ENCODE measurements around the gene PYDC1.
A peak's percentile ranks its signal among the peaks of the same experiment; 100 is the strongest.
"Not testable (repeated sequence)": the region's sequence is repeated elsewhere in the genome, so short reads cannot be mapped to it uniquely, and the experiment has no call there.

The PYDC1 gene

DNA sequence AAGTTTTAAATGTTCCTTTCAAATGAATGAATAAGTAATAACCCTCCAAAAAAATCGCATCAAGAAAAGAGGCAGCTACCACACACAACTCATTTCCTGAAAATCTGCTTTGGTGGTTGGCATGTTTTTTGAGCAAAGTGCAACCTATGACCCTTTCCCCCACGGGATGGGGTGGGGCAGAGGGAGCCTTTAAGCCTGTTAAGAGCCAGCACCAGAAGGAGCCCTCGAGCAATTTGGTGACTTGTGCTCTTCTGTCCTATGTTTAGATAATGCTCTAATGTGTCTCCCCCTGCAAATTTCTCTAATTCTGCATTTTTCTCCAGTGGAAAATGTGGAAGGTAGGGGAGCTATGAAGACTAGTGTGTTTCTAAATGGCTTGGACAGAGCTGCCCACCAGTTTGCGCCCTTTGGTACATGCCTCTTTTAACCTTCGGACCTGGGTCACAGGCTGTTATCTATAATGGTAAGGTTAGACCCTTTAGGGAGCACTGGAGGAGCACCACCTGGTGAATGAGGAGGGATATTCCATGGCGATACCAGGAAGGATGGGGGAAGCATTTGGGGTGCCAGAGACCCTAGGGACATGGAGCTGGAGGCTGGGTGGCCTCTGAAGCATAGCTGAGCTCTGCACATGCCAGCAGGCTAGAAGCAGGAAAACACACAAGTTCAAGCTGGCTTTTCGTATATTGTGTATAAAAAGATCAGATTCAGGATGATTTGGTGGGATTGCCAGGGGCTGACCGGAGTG, 15.9 kb downstream of the PYDC1 start:
- TF ChIP-seq, protein P1, sequence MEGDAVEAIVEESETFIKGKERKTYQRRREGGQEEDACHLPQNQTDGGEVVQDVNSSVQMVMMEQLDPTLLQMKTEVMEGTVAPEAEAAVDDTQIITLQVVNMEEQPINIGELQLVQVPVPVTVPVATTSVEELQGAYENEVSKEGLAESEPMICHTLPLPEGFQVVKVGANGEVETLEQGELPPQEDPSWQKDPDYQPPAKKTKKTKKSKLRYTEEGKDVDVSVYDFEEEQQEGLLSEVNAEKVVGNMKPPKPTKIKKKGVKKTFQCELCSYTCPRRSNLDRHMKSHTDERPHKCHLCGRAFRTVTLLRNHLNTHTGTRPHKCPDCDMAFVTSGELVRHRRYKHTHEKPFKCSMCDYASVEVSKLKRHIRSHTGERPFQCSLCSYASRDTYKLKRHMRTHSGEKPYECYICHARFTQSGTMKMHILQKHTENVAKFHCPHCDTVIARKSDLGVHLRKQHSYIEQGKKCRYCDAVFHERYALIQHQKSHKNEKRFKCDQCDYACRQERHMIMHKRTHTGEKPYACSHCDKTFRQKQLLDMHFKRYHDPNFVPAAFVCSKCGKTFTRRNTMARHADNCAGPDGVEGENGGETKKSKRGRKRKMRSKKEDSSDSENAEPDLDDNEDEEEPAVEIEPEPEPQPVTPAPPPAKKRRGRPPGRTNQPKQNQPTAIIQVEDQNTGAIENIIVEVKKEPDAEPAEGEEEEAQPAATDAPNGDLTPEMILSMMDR (IDR thresholded peaks at IDR 0.05; ENCODE audit: poor library complexity, severe bottlenecking) = no peak
- Histone ChIP-seq H3K9me3 (ENCODE audit: severe bottlenecking) (no peaks in the 10 kb centered on the region), H3K4me3 (ENCODE audit: severe bottlenecking) (peak overlapping the region; percentile 39), H3K27me3 (ENCODE audit: insufficient read depth, poor library complexity, severe bottlenecking) (no peaks in the 10 kb centered on the region), H3K27ac (ENCODE audit: poor library complexity, severe bottlenecking) (peak overlapping the region; percentile 39), H3K4me1 (ENCODE audit: insufficient read depth, poor library complexity, severe bottlenecking) (peaks cover 11% of the 10 kb centered on the region), H3K36me3 (ENCODE audit: low read depth) (peaks cover 14% of the 10 kb centered on the region)
- DNase-seq (ENCODE audit: low spot score) = peak; percentile 52
- peak; percentile 7; the same call in 2 of the 3 replicates for ATAC-seq (ENCODE audit: low read depth)

DNA sequence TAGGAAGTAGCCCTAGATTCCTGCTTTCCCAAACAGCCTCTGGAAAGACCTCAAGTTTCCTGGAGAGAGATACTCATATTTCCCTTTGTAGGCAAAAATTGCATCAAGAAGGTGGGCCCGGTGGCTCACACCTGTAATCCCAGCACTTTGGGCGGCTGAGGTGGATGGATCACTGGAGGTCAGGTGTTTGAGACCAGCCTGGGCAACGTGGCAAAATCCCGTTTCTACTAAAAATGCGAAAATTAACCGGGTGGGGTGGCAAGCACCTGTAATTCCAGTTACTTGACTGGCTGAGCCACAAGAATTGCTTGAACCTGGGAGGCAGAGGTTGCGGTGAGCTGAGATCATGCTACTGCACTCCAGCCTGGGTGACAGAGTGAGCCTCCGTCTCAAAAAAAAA, 16.8 kb downstream of the PYDC1 start:
- H3K27ac ChIP-seq (ENCODE audit: poor library complexity, severe bottlenecking) = peak overlapping the region; percentile 39
- H3K36me3 ChIP-seq (ENCODE audit: low read depth) = peaks cover 23% of the 10 kb centered on the region
- H3K9me3 ChIP-seq (ENCODE audit: severe bottlenecking); H3K27me3 ChIP-seq (ENCODE audit: insufficient read depth, poor library complexity, severe bottlenecking); ATAC-seq (ENCODE audit: low read depth); DNase-seq (ENCODE audit: low spot score); H3K4me3 ChIP-seq (ENCODE audit: severe bottlenecking): not testable (repeated sequence)
- peaks cover 11% of the 10 kb centered on the region for H3K4me1 ChIP-seq (ENCODE audit: insufficient read depth, poor library complexity, severe bottlenecking)

DNA sequence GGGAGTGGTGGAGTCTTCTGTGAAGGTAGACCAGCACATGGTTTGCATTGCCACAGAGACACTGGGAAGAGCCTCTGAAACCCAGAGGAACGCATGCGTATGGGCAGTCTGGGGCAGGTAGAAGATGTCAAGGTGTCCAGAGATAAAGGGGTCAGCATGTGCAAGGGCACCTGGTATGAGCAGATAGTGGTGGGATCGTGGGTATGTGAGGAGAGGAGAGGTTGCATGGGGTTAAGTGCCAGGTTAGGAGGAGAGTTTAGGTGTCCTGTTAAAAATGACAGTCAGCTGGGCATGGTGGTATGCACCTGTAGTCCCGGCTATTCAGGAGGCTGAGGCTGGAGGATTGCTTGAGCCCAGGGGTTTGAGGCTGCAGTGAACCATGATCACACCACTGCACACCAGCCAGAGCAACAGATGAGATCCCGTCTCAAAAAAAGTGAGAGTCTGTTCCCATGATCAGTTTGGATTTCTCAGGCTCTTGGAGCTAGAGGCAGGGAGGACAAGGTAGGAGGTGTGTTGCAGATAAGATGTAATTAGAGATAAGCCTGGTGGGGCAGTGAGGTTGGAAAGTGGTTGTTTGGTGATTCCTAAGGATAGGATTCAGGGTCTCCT, 17.4 kb downstream of the PYDC1 start:
- TF ChIP-seq, protein P1 (IDR thresholded peaks at IDR 0.05; ENCODE audit: poor library complexity, severe bottlenecking) = no peak
- H3K4me3 ChIP-seq (ENCODE audit: severe bottlenecking) = no peak overlapping the region
- no peaks in the 10 kb centered on the region for H3K27me3 ChIP-seq (ENCODE audit: insufficient read depth, poor library complexity, severe bottlenecking)
- H3K36me3 ChIP-seq (ENCODE audit: low read depth) = peaks cover 29% of the 10 kb centered on the region
- peaks cover 11% of the 10 kb centered on the region for H3K4me1 ChIP-seq (ENCODE audit: insufficient read depth, poor library complexity, severe bottlenecking)
- DNase-seq (ENCODE audit: low spot score) (no peak), ATAC-seq (ENCODE audit: low read depth) (no peak)
- H3K27ac ChIP-seq (ENCODE audit: poor library complexity, severe bottlenecking) = no peak overlapping the region
- H3K9me3 ChIP-seq (ENCODE audit: severe bottlenecking) = no peaks in the 10 kb centered on the region

DNA sequence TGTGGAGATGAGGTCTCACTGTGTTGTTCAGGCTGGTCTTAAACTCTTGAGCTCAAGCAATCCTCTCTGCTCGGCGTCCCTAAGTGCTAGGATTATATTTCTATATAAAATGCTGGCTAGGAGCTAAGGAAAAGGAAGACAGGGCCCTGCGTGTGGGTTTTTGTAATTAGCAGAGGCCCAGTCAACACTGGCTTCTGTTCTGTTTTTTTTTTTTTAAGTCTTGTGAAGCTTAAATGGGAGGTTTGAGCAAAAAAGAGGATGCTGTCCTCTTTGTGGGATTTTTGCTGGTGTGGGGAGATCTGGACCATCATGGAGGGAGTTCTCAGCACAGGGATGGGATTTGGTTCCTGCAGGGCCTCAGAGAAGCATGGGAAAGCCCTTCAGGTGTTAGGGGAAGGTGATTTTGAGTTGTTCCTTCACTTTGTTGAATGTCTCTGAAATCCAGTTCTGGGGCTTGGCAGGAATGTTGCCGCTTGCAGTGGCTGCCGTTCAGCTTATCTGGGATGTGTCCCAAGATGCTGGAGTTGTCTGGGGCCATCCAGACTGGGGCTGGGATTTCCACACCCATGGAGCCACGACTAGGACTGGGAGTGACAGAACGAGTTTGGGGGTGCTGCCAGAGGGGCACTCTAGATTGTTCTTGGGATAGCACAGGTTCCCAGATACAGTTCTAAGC, 18.6 kb downstream of the PYDC1 start:
- Histone ChIP-seq H3K4me1 (ENCODE audit: insufficient read depth, poor library complexity, severe bottlenecking) (peaks cover 11% of the 10 kb centered on the region), H3K4me3 (ENCODE audit: severe bottlenecking) (no peak overlapping the region), H3K27ac (ENCODE audit: poor library complexity, severe bottlenecking) (no peak overlapping the region), H3K36me3 (ENCODE audit: low read depth) (peaks cover 41% of the 10 kb centered on the region), H3K9me3 (ENCODE audit: severe bottlenecking) (no peaks in the 10 kb centered on the region), H3K27me3 (ENCODE audit: insufficient read depth, poor library complexity, severe bottlenecking) (no peaks in the 10 kb centered on the region)
- TF ChIP-seq, protein P1 (IDR thresholded peaks at IDR 0.05; ENCODE audit: poor library complexity, severe bottlenecking) = no peak
- no peak for ATAC-seq (ENCODE audit: low read depth)
- no peak for DNase-seq (ENCODE audit: low spot score)

DNA sequence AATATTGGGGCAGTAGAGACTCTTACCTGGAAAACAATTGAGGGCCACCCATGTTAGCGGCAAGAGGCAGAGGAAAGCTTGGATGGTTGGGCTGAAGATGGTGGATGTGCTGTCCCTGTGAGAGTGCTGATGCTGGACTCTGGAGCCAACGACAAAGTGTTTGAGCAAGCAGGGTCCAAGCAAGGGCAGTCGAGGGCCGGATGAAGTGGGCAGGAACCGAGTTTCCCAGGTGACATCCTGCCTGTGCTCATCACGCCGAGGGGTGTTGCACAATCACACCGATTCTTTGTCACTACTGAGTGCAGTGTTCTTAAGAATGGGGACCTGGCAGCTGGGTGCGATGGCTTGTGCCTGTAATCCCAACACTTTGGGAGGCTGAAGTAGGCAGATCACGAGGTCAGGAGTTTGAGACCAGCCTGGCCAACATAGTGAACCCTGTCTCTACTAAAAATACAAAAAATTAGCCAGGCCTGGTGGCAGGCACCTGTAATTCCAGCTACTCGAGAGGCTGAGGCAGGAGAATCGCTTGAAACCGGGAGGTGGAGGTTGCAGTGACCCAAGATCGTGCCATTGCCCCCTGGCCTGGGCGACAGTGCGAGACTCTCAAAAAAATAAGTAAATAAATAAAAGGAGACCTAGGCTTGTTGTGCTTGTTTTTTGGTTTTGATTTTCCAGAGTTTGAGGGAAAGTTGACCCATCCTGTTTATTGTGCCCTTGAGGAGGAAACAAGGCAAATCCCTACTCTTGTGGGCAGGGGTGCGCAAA, 20.4 kb downstream of the PYDC1 start:
- no peak for ATAC-seq (ENCODE audit: low read depth)
- no peak for DNase-seq (ENCODE audit: low spot score)
- H3K4me1 ChIP-seq (ENCODE audit: insufficient read depth, poor library complexity, severe bottlenecking) = peaks cover 10% of the 10 kb centered on the region
- TF ChIP-seq, protein P1 (IDR thresholded peaks at IDR 0.05; ENCODE audit: poor library complexity, severe bottlenecking) = no peak
- H3K27ac ChIP-seq (ENCODE audit: poor library complexity, severe bottlenecking) = no peak overlapping the region
- no peaks in the 10 kb centered on the region for H3K27me3 ChIP-seq (ENCODE audit: insufficient read depth, poor library complexity, severe bottlenecking)
- H3K4me3 ChIP-seq (ENCODE audit: severe bottlenecking) = no peak overlapping the region
- no peaks in the 10 kb centered on the region for H3K9me3 ChIP-seq (ENCODE audit: severe bottlenecking)
- peaks cover 59% of the 10 kb centered on the region for H3K36me3 ChIP-seq (ENCODE audit: low read depth)

DNA sequence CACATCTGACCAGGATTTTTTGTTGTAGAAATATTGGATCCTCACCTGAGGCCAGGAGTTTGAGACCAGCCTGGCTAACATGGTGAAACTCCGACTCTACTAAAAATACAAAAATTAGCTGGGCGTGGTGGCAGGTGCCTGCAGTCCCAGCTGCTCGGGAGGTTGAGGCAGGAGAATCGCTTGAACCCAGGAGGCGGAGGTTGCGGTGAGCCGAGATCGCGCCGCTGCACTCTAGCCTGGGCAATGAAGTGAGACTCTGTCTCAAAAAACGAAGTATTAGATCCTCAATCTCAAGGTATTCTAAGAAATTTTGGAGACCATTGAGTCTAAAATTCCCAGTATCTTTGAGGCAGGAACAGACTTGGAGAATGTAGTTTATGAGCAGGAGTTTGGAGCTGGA, 21.1 kb downstream of the PYDC1 start:
- not testable (repeated sequence) for ATAC-seq (ENCODE audit: low read depth); H3K27ac ChIP-seq (ENCODE audit: poor library complexity, severe bottlenecking); H3K9me3 ChIP-seq (ENCODE audit: severe bottlenecking); H3K4me1 ChIP-seq (ENCODE audit: insufficient read depth, poor library complexity, severe bottlenecking); DNase-seq (ENCODE audit: low spot score); H3K27me3 ChIP-seq (ENCODE audit: insufficient read depth, poor library complexity, severe bottlenecking); H3K4me3 ChIP-seq (ENCODE audit: severe bottlenecking)
- H3K36me3 ChIP-seq (ENCODE audit: low read depth) = peaks cover 65% of the 10 kb centered on the region

All from RWPE2 (cell line).